Measurements from ENCODE around the gene ATRIP. TPM values are rescaled to one million over a fixed set of nuclear protein-coding genes. Genes with fewer than 3 reads are reported as not detected.
"Not testable (repeated sequence)": the region's sequence is repeated elsewhere in the genome, so short reads cannot be mapped to it uniquely, and the experiment has no call there.

The ATRIP gene
- polyA plus RNA-seq, 1 of the 3 experiments (the other 2 are of a cell fraction): 5.6 TPM

DNA sequence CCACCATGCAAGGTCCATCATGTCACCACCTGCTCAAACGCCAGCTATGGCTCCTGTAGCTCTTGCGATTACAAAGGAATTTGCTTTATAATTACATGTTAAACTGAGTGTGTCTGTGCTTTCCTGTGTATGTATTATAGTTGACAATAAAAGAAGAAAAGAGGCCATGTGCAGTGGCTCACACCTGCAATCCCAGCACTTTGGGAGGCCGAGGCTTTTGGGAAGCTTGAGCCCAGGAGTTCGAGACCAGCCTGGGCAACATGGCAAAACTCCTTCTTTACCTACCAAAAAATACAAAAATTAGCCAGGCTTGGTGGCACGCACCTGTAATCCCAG lies 27.0 kb downstream of the ATRIP start:
- POLR2A ChIA-PET: interaction anchor here (0.6 to 2.2 kb wide), 2 partner anchors 24 to 30 kb away, joined by 3 to 9 read pairs; partner anchors contain the start of gene SHISA5
- H3K9ac ChIP-seq: peak overlapping the region; percentile 79; the same call in 1 of the 2 replicates

DNA sequence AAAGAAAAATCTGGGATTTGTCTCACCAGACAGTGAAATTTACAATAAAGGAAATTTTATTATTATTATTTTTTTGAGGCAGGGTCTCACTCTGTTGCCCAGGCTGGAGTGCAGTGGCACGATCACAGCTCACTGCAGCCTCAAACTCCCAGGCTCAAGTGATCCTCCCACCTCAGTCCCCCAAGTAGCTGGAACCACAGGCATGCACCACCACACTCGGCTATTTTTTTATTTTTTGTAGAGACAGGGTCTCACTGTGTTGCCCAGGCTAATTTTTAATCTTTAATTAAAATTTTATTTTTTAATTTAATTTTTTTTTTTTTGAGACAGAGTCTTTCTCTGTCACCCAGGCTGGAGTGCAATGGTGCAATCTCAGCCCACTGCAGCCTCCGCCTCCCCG lies 27.5 kb downstream of the ATRIP start:
- H3K9me2 ChIP-seq; H3F3A ChIP-seq (replicated peaks; ENCODE audit: insufficient read depth); H3K9me3 ChIP-seq; H3K9ac ChIP-seq; DNase-seq; H4K20me1 ChIP-seq (ENCODE audit: insufficient read depth); H3K27me3 ChIP-seq (ENCODE audit: insufficient read depth); H3K36me3 ChIP-seq (replicated peaks in 1 of 2; ENCODE audit: control insufficient read depth in 1 of 2, insufficient read depth in 2 of 2, low read length in 1 of 2); H2AFZ ChIP-seq (ENCODE audit: low read depth); H3K4me3 ChIP-seq (ENCODE audit: low read depth in 2 of 2, low read length in 1 of 2); H3K4me2 ChIP-seq: not testable (repeated sequence)
- peak overlapping the region in 1 of 2 experiments; percentile 87; a peak in 1 of 4 replicates for H3K27ac ChIP-seq (ENCODE audit: low read depth in 2 of 2, low read length in 1 of 2)
- ChIA-PET CTCF (interaction anchor here (1.0 to 6.4 kb wide), 8 partner anchors 8 to 80 kb away, joined by 3 to 27 read pairs (median 7); no protein-coding TSS in a partner anchor), POLR2A (interaction anchor here (0.6 to 2.2 kb wide), 2 partner anchors 24 to 30 kb away, joined by 3 to 9 read pairs; partner anchors contain the start of gene SHISA5)
- 98% methylated on average over 4 of the region's 4 CpGs for WGBS (ENCODE audit: low lambda C conversion rate)
- H3K4me1 ChIP-seq (ENCODE audit: control insufficient read depth in 1 of 2, insufficient read depth in 2 of 2, low read depth in 1 of 2, low read length in 1 of 2): peaks cover 0 to 18% of the 10 kb centered on the region in 2 experiments; a peak in 1 of 4 replicates
- peaks cover 39% of the 10 kb centered on the region for H3K79me2 ChIP-seq (ENCODE audit: insufficient read depth)

More for the DNA sequence above, 27.0 kb downstream of the ATRIP start:
- 0 out of 2 replicates have a peak overlapping the region, but pooled peaks have one; percentile 37 for H2AFZ ChIP-seq (ENCODE audit: low read depth)
- no peaks in the 10 kb centered on the region for H3K27me3 ChIP-seq (ENCODE audit: insufficient read depth)
- 91% methylated on average over 5 of the region's 5 CpGs for WGBS (ENCODE audit: low lambda C conversion rate)
- peak overlapping the region; percentile 82; the same call in 1 of the 2 replicates for H3K4me2 ChIP-seq
- CTCF ChIA-PET: interaction anchor here (0.8 to 6.4 kb wide), 13 partner anchors 9 to 80 kb away, joined by 3 to 27 read pairs (median 5); partner anchors contain the start of gene SHISA5
- DNase-seq: no peak
- H3K9me3 ChIP-seq: no peaks in the 10 kb centered on the region
- no peak overlapping the region; a peak in 1 of 4 replicates for H3K4me3 ChIP-seq (ENCODE audit: low read depth in 2 of 2, low read length in 1 of 2)
- peaks cover 7% of the 10 kb centered on the region for H3F3A ChIP-seq (replicated peaks; ENCODE audit: insufficient read depth)
- H4K20me1 ChIP-seq (ENCODE audit: insufficient read depth): no peaks in the 10 kb centered on the region
- TF ChIP-seq MEF2A (IDR thresholded peaks at IDR 0.05; ENCODE audit: borderline replicate concordance, low read depth) (no peak), TCF12 (IDR thresholded peaks at IDR 0.05) (no peak)
- H3K79me2 ChIP-seq (ENCODE audit: insufficient read depth): peaks cover 43% of the 10 kb centered on the region
- H3K27ac ChIP-seq (ENCODE audit: low read depth in 2 of 2, low read length in 1 of 2): peak overlapping the region; percentile 80 to 87; a peak in 3 of 4 replicates
- H3K4me1 ChIP-seq (ENCODE audit: control insufficient read depth in 1 of 2, insufficient read depth in 2 of 2, low read depth in 1 of 2, low read length in 1 of 2): peaks cover 0 to 22% of the 10 kb centered on the region in 2 experiments; a peak in 1 of 4 replicates
- peaks cover 0 to 5% of the 10 kb centered on the region in 2 experiments for H3K36me3 ChIP-seq (replicated peaks in 1 of 2; ENCODE audit: control insufficient read depth in 1 of 2, insufficient read depth in 2 of 2, low read length in 1 of 2)
- no peaks in the 10 kb centered on the region for H3K9me2 ChIP-seq

DNA sequence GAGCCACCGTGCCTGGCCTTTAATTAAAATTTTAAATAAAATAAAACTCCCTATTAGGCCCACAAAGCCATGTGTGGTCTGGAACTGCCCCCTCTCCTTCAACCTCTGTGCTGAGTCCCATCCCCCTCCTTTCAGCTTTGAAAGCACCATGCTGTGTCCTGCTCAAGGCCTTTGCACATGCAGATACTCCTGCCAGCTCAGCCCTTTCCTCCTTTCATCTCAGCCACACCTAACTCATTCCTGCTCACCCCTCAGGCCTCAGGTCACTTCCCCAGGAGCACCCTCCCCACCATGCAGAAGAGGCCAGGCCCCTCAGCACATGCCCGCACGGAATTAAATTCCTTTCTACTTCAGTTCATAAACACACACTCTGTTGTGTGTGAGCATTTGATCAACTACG lies 28.1 kb downstream of the ATRIP start:
- H3K4me1 ChIP-seq (ENCODE audit: control insufficient read depth in 1 of 2, insufficient read depth in 2 of 2, low read depth in 1 of 2, low read length in 1 of 2): peaks cover 0 to 12% of the 10 kb centered on the region in 2 experiments; a peak in 1 of 4 replicates
- H3K4me2 ChIP-seq: no peak overlapping the region
- peaks cover 0 to 2% of the 10 kb centered on the region in 2 experiments for H3K36me3 ChIP-seq (replicated peaks in 1 of 2; ENCODE audit: control insufficient read depth in 1 of 2, insufficient read depth in 2 of 2, low read length in 1 of 2)
- H3K9ac ChIP-seq: no peak overlapping the region
- H2AFZ ChIP-seq (ENCODE audit: low read depth): no peak overlapping the region
- H3K27me3 ChIP-seq (ENCODE audit: insufficient read depth): no peaks in the 10 kb centered on the region
- peak; percentile 13 for DNase-seq
- H3F3A ChIP-seq (replicated peaks; ENCODE audit: insufficient read depth): peaks cover 7% of the 10 kb centered on the region
- CTCF ChIA-PET: interaction anchor here (0.9 to 6.4 kb wide), 4 partner anchors 8 to 79 kb away, joined by 3 to 27 read pairs (median 10); a partner anchor contains a TSS
- H4K20me1 ChIP-seq (ENCODE audit: insufficient read depth): no peaks in the 10 kb centered on the region
- H3K9me3 ChIP-seq: no peaks in the 10 kb centered on the region
- WGBS (ENCODE audit: low lambda C conversion rate): 88% methylated on average over 4 of the region's 4 CpGs
- POLR2A ChIA-PET: no interaction called here
- H3K79me2 ChIP-seq (ENCODE audit: insufficient read depth): peaks cover 33% of the 10 kb centered on the region
- no peaks in the 10 kb centered on the region for H3K9me2 ChIP-seq
- H3K27ac ChIP-seq (ENCODE audit: low read depth in 2 of 2, low read length in 1 of 2): no peak overlapping the region
- no peak for TF ChIP-seq SMC3 (IDR thresholded peaks at IDR 0.05; ENCODE audit: low read depth, low read length)
- no peak for TF ChIP-seq EZH2phosphoT487 (IDR thresholded peaks at IDR 0.05; ENCODE audit: borderline replicate concordance, low read depth)
- TF ChIP-seq GABPA (IDR thresholded peaks at IDR 0.05; ENCODE audit: low read depth): no peak
- no peak overlapping the region for H3K4me3 ChIP-seq (ENCODE audit: low read depth in 2 of 2, low read length in 1 of 2)
